K562 (cell line): ENCODE measurements around the gene TRMT1L. TPM values are rescaled to one million over a fixed set of nuclear protein-coding genes. Genes with fewer than 3 reads are reported as not detected.

ENCODE experiments used
- ETV1 ChIP-seq: fragments of 450-650 bp; conservative IDR thresholded peaks from 2 replicates; pipeline ENCODE4 v1.6.1; 2016; ENCODE audit warnings: missing genetic modification characterization, control low read depth, low read depth, missing compliant biosample characterization
- OTX1 ChIP-seq: fragments of 450-650 bp; formaldehyde crosslinking; IDR thresholded peaks from 2 replicates; pipeline ENCODE4 v1.4.0; 2022; ENCODE audit warnings: mild to moderate bottlenecking
- PHF8 ChIP-seq: fragments of 200-600 bp; sonication (generic); IDR thresholded peaks from 2 replicates; pipeline ENCODE4 v1.6.1; 2012; ENCODE audit warnings: mixed run types, mild to moderate bottlenecking, inconsistent platforms, low read length, moderate library complexity, borderline replicate concordance
- POLR2A ChIP-seq: fragments of 450-650 bp; conservative IDR thresholded peaks from 2 replicates; pipeline ENCODE4 v1.6.1; 2016
- ZNF217 ChIP-seq: sonication (generic); formaldehyde crosslinking; IDR thresholded peaks from 2 replicates; pipeline ENCODE4 v1.8.0; 2022; ENCODE audit warnings: mild to moderate bottlenecking, missing genetic modification reagents
- ZNF239 ChIP-seq: fragments of 250-450 bp; sonication (Bioruptor Pico); IDR thresholded peaks from 2 replicates; pipeline ENCODE4 v1.4.0; 2020; ENCODE audit warnings: mild to moderate bottlenecking
- ZNF3 ChIP-seq: fragments of 250-450 bp; sonication (Bioruptor Pico); IDR thresholded peaks from 2 replicates; pipeline ENCODE4 v1.5.0; 2021; ENCODE audit warnings: mild to moderate bottlenecking, moderate library complexity
- ZNF407 ChIP-seq: fragments of 450-650 bp; IDR thresholded peaks from 2 replicates; pipeline ENCODE4 v1.6.1; 2016; ENCODE audit warnings: low read depth
- ZNF445 ChIP-seq: fragments of 250-450 bp; sonication (Bioruptor Pico); IDR thresholded peaks from 2 replicates; pipeline ENCODE4 v1.4.0; 2020; ENCODE audit warnings: low read depth, mild to moderate bottlenecking, moderate library complexity
- ZNF518B ChIP-seq: fragments of 250-450 bp; sonication (Bioruptor Pico); IDR thresholded peaks from 2 replicates; pipeline ENCODE4 v1.5.0; 2021; ENCODE audit warnings: mild to moderate bottlenecking, moderate library complexity
- ZNF717 ChIP-seq: fragments of 250-450 bp; sonication (Bioruptor Pico); IDR thresholded peaks from 2 replicates; pipeline ENCODE4 v1.5.0; 2021
- polyA plus RNA-seq, 8 experiments: library from polyadenylated mRNA; depleted of rRNA in 4 of 8; stranded (reverse) in 5 of 8; unstranded in 3 of 8; fragments of >200 nt; fragmentation: Nextera tagmentation in 2 of 8; fragmentation: Illumina TruSeq in 1 of 8; extraction: Ambion mirVana in 2 of 8; extraction: Trizol in 1 of 8; gene quantifications; 2 replicates each; pipeline versions ENCODE4 v1.2.1 to v1.2.3, GENCODE V29; 2011 to 2014; ENCODE audit warnings: inconsistent platforms in 1 of 8, missing spikeins in 1 of 8
- total RNA-seq, 7 experiments: library from RNA; depleted of rRNA in 6 of 7; stranded (reverse); fragments of >200 nt in 6 of 7; fragmentation: Illumina TruSeq in 2 of 7; extraction: Trizol in 2 of 7; gene quantifications; 2 replicates each; pipeline versions ENCODE4 v1.2.1 to v1.2.3, GENCODE V29; 2011 to 2021; ENCODE audit warnings: low replicate concordance in 1 of 7

The TRMT1L gene
- total and polyA plus RNA-seq, 9 of the 15 experiments (the other 6 are each of a cell fraction or from before 2014, with no cell fraction given), result 6.4 to 88.9 (median 32.9) TPM

- TF ChIP-seq ZNF407 (peak; percentile 69), ZNF217 (CRISPR knock-in tag) (no peak), POLR2A (peak; percentile 96), ZNF717 (CRISPR knock-in tag) (no peak), PHF8 (peak; percentile 55; the same call in 1 of the 2 replicates), ZNF445 (CRISPR knock-in tag) (no peak), ZNF518B (CRISPR knock-in tag) (no peak), OTX1 (CRISPR knock-in tag) (no peak), ZNF3 (CRISPR knock-in tag) (no peak), ZNF239 (CRISPR knock-in tag) (no peak), ETV1 (tag) (peak; percentile 62)
Observed at GRCh38 chr1:185156854-185157598, at the start of gene TRMT1L, which contains the start of gene SWT1 (continued).
